LNCaP clone FGC (cell line): Measurements from ENCODE around the gene OSBPL5.

Experiments used
- DNase-seq: peaks from one replicate; pipeline ENCODE4 v3.0.0-alpha.2; 2011; ENCODE audit warnings: low read depth
- H3K4me3 ChIP-seq: 2 replicates; pipeline ENCODE4 v1.5.1; 2011; ENCODE audit warnings: mild to moderate bottlenecking, low read depth, low read length, control low read depth
- CTCF ChIP-seq: IDR thresholded peaks from 2 replicates; pipeline ENCODE4 v1.5.1; 2012; ENCODE audit warnings: mild to moderate bottlenecking; ENCODE audit not compliant: control insufficient read depth, insufficient read depth; ENCODE audit errors: extremely low read depth

Gene OSBPL5

GRCh38 chr11:3147257-3147619 is 17.9 kb downstream of the OSBPL5 start:
- TF ChIP-seq CTCF, result no peak
- no peak for DNase-seq
- H3K4me3 ChIP-seq, result no peak overlapping the region

- no peak overlapping the region for H3K4me3 ChIP-seq
- DNase-seq, result no peak
- TF ChIP-seq CTCF, result no peak
These were observed 18.4 kb downstream of the OSBPL5 start for GRCh38 chr11:3146612-3147256.

GRCh38 chr11:3145206-3145520 is 19.9 kb downstream of the OSBPL5 start:
- no peak for TF ChIP-seq CTCF
- no peak for DNase-seq
- H3K4me3 ChIP-seq, result no peak overlapping the region

GRCh38 chr11:3144296-3145205 is 20.6 kb downstream of the OSBPL5 start:
- DNase-seq, result no peak
- no peak for TF ChIP-seq CTCF
- no peak overlapping the region for H3K4me3 ChIP-seq

GRCh38 chr11:3143136-3143880 is 21.8 kb downstream of the OSBPL5 start:
- DNase-seq, result no peak
- no peak overlapping the region for H3K4me3 ChIP-seq
- TF ChIP-seq CTCF, result no peak

- H3K4me3 ChIP-seq, result no peak overlapping the region
- TF ChIP-seq CTCF, result no peak
- DNase-seq, result no peak
These were observed 24.9 kb downstream of the OSBPL5 start for GRCh38 chr11:3140291-3140603.
